Measurements from ENCODE around the gene ZNRF2.

- no peak for TF ChIP-seq EP300 (IDR thresholded peaks at IDR 0.05; ENCODE audit: borderline replicate concordance in 1 of 2, control insufficient read depth in 1 of 2, low read depth in 2 of 2, low read length in 2 of 2)
- no peak for TF ChIP-seq NR2F1 (conservative IDR thresholded peaks at IDR 0.05)
- TF ChIP-seq EZH2 (IDR thresholded peaks at IDR 0.05; ENCODE audit: borderline replicate concordance, control insufficient read depth, low read depth, low read length) = no peak
- TF ChIP-seq CEBPB (IDR thresholded peaks at IDR 0.05; ENCODE audit: borderline replicate concordance in 1 of 2, low read depth in 2 of 2, low read length in 2 of 2) = no peak
- TF ChIP-seq, protein P1, sequence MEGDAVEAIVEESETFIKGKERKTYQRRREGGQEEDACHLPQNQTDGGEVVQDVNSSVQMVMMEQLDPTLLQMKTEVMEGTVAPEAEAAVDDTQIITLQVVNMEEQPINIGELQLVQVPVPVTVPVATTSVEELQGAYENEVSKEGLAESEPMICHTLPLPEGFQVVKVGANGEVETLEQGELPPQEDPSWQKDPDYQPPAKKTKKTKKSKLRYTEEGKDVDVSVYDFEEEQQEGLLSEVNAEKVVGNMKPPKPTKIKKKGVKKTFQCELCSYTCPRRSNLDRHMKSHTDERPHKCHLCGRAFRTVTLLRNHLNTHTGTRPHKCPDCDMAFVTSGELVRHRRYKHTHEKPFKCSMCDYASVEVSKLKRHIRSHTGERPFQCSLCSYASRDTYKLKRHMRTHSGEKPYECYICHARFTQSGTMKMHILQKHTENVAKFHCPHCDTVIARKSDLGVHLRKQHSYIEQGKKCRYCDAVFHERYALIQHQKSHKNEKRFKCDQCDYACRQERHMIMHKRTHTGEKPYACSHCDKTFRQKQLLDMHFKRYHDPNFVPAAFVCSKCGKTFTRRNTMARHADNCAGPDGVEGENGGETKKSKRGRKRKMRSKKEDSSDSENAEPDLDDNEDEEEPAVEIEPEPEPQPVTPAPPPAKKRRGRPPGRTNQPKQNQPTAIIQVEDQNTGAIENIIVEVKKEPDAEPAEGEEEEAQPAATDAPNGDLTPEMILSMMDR (IDR thresholded peaks at IDR 0.05 in 2 of 3, conservative IDR thresholded peaks at IDR 0.05 in 1 of 3; ENCODE audit: control insufficient read depth in 2 of 3, extremely low read depth in 1 of 3, insufficient read depth in 1 of 3, low read depth in 3 of 3, low read length in 3 of 3) = no peak
- no peak for TF ChIP-seq BRCA1 (IDR thresholded peaks at IDR 0.05; ENCODE audit: low read depth, low read length)
- no peak for TF ChIP-seq DPF2 (IDR thresholded peaks at IDR 0.05)
- TF ChIP-seq MAX (IDR thresholded peaks at IDR 0.05; ENCODE audit: low read depth, low read length) = no peak
- TF ChIP-seq ZBTB11 (CRISPR knock-in tag; IDR thresholded peaks at IDR 0.05) = no peak
- no peak for TF ChIP-seq RCOR1 (conservative IDR thresholded peaks at IDR 0.05; ENCODE audit: low read depth, low read length)
- TF ChIP-seq, protein P2, sequence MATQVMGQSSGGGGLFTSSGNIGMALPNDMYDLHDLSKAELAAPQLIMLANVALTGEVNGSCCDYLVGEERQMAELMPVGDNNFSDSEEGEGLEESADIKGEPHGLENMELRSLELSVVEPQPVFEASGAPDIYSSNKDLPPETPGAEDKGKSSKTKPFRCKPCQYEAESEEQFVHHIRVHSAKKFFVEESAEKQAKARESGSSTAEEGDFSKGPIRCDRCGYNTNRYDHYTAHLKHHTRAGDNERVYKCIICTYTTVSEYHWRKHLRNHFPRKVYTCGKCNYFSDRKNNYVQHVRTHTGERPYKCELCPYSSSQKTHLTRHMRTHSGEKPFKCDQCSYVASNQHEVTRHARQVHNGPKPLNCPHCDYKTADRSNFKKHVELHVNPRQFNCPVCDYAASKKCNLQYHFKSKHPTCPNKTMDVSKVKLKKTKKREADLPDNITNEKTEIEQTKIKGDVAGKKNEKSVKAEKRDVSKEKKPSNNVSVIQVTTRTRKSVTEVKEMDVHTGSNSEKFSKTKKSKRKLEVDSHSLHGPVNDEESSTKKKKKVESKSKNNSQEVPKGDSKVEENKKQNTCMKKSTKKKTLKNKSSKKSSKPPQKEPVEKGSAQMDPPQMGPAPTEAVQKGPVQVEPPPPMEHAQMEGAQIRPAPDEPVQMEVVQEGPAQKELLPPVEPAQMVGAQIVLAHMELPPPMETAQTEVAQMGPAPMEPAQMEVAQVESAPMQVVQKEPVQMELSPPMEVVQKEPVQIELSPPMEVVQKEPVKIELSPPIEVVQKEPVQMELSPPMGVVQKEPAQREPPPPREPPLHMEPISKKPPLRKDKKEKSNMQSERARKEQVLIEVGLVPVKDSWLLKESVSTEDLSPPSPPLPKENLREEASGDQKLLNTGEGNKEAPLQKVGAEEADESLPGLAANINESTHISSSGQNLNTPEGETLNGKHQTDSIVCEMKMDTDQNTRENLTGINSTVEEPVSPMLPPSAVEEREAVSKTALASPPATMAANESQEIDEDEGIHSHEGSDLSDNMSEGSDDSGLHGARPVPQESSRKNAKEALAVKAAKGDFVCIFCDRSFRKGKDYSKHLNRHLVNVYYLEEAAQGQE (IDR thresholded peaks at IDR 0.05; ENCODE audit: low read depth, low read length) = no peak
- TF ChIP-seq, protein P3, sequence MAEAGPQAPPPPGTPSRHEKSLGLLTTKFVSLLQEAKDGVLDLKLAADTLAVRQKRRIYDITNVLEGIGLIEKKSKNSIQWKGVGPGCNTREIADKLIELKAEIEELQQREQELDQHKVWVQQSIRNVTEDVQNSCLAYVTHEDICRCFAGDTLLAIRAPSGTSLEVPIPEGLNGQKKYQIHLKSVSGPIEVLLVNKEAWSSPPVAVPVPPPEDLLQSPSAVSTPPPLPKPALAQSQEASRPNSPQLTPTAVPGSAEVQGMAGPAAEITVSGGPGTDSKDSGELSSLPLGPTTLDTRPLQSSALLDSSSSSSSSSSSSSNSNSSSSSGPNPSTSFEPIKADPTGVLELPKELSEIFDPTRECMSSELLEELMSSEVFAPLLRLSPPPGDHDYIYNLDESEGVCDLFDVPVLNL (IDR thresholded peaks at IDR 0.05; ENCODE audit: low read depth, low read length) = no peak
- TF ChIP-seq TCF12 (IDR thresholded peaks at IDR 0.05; ENCODE audit: low read depth, low read length) = no peak
- TF ChIP-seq SMC3 (IDR thresholded peaks at IDR 0.05; ENCODE audit: borderline replicate concordance, low read length) = no peak
Observed at GRCh38 chr7:30364773-30365172, 80.4 kb downstream of the ZNRF2 start.

Measured in GM12878 (cell line).